ENCODE measurements around the gene C1QTNF5.

Gene C1QTNF5

DNA sequence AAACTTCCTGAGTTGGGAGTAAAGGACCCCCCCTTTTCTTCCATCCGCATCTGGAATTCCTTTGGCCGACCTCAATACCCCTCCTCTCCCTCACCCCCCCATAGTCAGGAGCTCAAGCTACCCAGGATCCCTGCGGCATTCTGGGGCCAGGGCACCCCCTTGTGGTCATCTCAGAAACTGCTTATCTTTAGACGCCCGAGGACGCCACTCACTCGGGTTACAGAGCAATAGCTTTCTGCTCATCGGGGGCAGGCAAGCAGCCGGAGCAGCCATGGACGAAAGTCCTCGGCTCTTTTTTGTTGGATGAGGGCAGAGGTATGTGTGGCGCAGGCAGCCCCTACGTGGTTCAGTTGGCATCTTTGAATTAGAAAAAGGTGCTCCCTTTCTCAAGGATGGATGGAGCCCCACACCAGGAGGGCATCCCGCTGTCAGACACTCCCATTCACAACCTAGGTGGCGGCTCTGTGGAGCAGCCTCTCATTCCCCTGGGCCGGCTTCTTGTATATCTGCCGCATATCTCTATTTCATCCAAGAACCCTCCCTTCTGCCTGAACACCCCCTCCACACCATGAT is 2.3 kb downstream of the C1QTNF5 start:
- no peak for DNase-seq (ENCODE audit: low read depth, low spot score)

DNA sequence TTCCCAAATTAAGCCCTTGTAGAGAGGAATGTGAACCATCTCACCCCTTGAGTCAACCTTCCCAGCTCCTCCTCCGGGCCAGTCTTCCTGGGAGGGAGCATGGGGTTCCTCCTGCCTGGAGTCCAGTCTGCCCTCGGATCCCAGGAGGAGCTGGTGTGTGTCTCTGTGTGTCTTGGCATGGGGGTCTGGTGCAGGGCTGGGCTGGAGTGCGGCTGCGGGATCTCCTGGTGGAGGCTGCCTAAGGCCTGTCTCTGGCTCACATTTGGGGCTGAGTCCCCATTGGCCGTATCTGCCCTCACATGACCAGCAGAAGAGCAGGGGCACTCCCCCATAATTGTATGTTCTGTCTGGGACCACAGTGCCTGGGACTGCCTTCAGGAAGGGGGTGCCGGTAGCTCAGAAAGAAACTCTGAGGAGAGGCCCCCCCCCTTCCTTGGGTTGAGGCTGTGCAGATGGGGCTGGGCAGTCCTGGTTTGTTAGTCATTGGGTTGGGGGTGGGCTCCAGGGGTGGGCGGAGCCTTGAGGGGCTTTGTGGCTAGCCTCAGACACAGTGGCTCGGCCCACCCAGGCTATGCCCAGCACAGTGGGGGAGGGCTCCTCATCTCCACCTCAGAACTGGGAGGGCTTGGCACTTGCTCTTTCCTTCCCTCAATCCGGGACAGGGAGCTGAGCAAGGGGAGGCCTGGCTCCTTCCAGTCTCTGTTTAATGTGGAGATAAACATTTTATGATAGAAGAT is 2.9 kb downstream of the C1QTNF5 start:
- DNase-seq (ENCODE audit: low read depth, low spot score), result no peak

DNA sequence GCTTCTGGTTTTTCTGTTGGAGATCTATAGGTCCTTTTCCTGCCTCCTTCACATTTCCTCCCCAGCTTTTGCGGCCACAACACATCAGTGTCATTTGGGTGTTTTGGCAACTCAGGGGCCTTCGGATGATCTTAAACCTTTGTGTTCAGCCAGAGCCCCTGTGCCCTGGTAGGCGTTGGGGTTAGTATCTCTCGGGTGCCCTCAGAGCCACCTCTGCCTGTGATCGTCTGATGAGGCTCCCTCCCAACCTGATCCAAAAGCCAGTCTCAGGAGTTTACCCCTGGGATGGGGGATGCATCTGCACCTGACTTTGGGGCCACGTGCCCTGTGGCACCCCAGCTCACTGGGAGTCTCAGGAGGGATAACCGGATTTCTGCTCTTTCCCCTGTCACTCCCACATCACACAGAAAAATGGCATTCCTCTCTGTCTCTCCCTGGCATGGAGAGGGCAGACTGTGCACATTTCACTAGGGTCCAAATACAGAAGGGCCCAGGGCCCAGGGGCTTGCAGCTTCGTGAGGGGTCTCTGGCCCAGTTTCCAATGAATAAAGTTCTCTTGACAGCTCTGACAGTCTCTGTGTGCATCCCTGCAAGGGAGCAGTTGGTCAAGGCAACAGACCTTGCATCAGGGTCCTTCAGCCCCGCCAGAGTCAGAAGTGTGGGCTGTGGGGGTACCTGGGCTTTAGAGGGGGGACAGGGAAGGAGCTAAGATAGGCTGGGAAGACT is 3.8 kb downstream of the C1QTNF5 start:
- no peak for DNase-seq (ENCODE audit: low read depth, low spot score)

DNA sequence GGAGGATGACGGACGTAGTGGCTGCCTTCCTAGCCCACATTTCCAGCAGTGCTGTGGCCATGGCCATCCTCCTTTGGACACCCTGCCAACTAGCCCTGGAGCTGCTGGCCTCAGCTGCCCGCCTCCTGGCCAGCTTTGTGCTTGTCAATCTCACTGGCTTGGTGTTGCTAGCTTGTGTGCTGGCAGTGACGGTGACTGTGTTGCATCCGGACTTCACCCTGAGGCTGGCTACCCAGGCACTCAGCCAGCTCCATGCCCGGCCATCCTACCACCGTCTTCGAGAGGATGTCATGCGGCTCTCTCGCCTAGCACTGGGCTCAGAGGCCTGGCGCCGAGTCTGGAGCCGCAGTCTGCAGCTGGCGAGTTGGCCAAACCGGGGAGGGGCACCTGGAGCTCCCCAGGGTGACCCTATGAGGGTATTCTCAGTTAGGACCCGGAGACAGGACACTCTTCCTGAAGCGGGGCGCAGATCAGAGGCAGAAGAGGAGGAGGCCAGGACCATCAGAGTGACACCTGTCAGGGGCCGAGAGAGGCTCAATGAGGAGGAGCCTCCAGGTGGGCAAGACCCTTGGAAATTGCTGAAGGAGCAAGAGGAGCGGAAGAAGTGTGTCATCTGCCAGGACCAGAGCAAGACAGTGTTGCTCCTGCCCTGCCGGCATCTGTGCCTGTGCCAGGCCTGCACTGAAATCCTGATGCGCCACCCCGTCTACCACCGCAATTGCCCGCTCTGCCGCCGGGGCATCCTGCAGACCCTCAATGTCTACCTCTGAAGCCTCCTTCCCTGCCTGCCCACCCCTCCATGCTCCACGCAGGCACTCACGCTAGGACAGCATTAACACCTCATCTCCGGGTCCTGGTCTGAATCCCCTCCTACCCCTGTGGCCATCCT is 4.8 kb downstream of the C1QTNF5 start:
- DNase-seq (ENCODE audit: low read depth, low spot score), result no peak

GRCh38 chr11:119335091-119335654 is 5.5 kb downstream of the C1QTNF5 start:
- no peak for DNase-seq (ENCODE audit: low read depth, low spot score)

GRCh38 chr11:119334174-119334930 is 6.3 kb downstream of the C1QTNF5 start, which contains the start of gene RNF26:
Gene RNF26, plus strand, starts transcription at chr11:119334527. Its CDS starts 596 bp downstream, at chr11:119335123.
- DNase-seq (ENCODE audit: low read depth, low spot score), result peak; percentile 92

DNA sequence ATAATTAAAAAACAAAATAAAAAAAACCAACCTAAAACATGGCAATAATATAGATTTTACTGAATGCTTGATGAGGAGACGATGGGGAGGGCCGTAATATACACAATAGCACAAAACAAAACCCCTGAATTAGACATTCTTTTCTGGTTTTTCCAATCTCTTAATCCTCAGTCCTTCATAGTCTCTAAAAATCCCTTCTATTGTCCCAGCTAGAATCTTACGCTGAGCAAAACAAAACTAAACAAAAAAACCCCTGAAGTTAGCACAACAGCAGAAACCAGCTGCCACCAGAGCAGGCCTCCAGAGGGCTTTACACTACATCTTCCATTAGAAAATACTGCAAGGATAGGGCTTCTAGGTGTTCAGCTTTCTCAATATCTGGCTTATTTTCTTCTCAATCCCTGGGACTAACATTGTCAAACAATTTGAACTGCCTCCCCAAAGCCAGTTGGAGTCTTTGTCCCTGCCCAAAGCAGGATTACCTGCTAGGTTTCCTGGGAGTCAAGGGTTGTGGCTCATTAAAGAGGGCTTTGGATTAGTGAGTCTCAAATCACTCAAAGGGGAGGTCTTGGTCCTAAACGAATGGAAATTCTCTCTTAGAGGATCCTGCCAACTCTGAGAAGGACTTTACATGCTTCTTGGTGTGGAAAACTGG is 8.4 kb downstream of the C1QTNF5 start:
- no peak for DNase-seq (ENCODE audit: low read depth, low spot score)

GRCh38 chr11:119330237-119330636 is 10.4 kb downstream of the C1QTNF5 start:
- DNase-seq (ENCODE audit: low read depth, low spot score), result no peak

GRCh38 chr11:119329320-119329719 is 11.4 kb downstream of the C1QTNF5 start:
- DNase-seq (ENCODE audit: low read depth, low spot score), result no peak

DNA sequence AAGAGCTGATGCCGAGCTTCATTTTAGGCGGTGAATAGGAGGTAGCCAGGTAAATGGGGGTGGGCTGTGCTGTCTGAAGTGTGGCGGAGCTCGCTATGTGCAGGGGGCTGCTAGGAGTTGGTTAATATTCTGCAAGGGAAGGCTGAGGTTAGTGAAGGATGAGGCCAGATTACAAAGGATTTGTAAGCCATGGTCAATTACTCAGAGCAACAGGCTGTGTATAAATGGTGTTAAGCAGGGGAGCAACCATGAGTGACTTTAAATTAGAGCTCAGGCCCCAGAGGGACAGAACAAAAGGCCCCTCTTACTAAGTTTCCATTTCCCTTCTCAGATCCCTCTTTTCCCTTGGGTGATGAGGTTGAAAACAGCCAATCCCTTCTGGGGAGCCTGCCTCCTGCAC is 16.5 kb downstream of the C1QTNF5 start:
- DNase-seq (ENCODE audit: low read depth, low spot score), result no peak

DNA sequence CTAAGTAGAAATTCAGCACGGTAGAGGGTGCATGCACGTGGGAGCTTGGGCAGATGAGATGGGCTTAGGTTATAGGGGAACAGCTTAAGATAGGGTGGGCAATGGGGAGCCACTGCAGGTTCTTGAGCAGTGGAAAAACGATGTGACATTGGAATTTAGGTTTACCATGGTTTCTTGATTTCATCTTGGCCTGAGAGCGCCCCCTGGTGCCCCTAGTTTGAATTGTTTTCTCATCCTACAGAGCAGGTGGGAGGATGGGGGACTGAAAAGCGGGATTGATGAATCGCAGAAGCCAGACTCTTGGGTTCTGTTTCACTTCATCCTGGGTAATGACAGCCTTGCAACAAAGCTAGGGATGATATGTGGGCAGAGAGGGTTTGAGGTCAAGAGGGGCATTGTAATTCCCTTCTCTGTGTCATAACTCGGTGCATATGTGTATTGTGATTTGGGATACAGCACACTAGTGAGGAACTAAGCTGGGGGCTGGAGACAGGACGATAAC is 17.1 kb downstream of the C1QTNF5 start:
- DNase-seq (ENCODE audit: low read depth, low spot score), result peak; percentile 73

- no peak for DNase-seq (ENCODE audit: low read depth, low spot score)
Observed at GRCh38 chr11:119322921-119323531, 17.7 kb downstream of the C1QTNF5 start.

GRCh38 chr11:119322360-119322739 is 18.3 kb downstream of the C1QTNF5 start:
- no peak for DNase-seq (ENCODE audit: low read depth, low spot score)

DNA sequence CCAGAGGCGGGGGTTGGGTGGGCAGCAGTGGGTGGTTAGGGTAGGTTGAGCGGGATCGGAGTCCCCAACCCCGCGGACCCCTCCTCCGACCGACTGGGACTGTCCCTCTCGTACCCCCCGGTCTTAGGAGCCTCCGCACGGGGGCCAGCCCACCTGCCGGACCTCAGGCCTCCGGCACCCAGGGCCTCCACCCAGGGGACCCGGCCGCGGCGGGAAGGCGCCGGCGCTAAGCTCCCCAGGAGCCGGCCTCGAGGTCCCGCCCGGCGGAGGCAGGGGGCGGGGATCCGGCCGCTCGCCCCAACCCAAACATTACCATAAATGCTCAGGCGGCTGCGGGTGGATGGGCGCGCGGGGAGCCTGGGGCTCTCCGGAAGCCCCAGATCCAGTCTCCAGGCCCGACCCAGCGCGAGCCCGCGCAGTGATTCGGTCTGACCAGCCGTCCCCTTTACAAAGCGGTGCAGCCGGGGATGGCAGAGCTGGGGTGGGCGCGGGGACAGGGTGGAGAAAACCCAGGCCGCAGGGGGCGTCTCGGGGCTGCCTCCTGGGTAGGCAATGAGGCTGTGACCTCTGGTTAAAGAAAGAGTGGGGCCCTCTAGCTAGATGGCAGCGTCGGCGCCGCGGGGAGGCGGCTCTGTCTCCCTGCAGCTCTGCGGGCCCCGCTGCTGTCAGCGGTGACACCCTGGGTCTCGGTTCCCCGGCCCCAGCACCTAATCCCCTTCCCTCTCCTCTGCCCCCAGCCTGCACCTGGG is 19.7 kb downstream of the C1QTNF5 start:
- no peak for DNase-seq (ENCODE audit: low read depth, low spot score)

DNA sequence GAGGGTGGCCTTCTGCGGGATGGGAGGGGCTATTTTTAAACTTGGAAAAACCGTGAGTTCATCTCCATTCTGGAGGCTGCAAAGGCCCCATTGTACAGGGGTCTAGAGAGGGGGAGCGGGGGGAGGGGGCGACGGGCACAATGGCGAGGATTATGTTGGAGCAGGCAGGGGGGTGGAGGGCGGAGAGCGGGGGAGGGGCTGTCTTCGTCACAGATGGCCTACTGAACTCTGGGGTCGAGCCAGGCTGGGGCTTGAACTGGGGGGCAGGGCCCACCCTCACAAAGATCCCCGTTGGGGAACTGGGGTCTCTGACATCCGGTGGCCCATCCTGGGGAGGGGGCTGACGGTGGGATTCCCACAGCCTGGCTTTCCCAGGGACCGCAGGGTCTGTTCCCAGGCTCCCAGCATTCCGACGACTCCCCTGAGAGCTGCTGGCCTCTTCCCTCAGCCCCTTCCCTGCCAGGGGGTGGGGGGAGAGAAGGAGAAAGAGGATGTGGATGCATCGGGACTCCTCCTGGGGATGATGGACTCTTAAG is 20.4 kb downstream of the C1QTNF5 start:
- no peak for DNase-seq (ENCODE audit: low read depth, low spot score)

- DNase-seq (ENCODE audit: low read depth, low spot score), result no peak
Observed at GRCh38 chr11:119319700-119320239, 20.9 kb downstream of the C1QTNF5 start.

- no peak for DNase-seq (ENCODE audit: low read depth, low spot score)
Observed at GRCh38 chr11:119319136-119319699, 21.5 kb downstream of the C1QTNF5 start.

All from activated CD4-positive, CD25-positive, alpha-beta regulatory T cell treated with anti-CD3 and anti-CD28 coated beads, Interleukin-2, amount 50 U/mL, for 16 hours (primary cell).